ENCODE measurements around the gene CAMTA1. TPM values are rescaled to one million over a fixed set of nuclear protein-coding genes. Genes with fewer than 3 reads are reported as not detected.

CAMTA1 gene
- total RNA-seq, 2 donors from 2014 or later = 109 to 128 TPM

DNA sequence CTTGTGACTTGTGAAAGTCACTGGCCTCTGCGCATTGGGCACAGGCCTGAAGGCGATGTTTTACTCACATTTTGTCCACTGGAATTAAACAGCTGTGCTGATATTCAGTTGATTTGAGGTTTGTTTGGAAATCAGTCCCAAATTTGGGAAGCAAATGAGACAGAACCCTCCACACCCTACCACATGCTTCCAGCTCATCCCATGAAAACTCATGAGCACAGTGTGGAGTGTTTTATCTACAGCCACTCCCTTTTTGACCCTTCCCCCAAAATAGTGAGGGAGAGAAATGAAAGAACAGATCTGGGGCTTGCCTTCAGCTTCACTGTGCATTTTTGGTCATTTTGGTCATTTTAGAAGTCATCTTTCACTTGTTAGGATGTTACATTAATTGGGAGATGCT is 101.3 kb downstream of the CAMTA1 start:
- ATAC-seq (no peak), DNase-seq (no peak)
- intact Hi-C loops (cut with DNase I) = loop anchor here (5.0 to 10.0 kb wide), 2 partner anchors 94 to 152 kb away; no protein-coding TSS in a partner anchor

DNA sequence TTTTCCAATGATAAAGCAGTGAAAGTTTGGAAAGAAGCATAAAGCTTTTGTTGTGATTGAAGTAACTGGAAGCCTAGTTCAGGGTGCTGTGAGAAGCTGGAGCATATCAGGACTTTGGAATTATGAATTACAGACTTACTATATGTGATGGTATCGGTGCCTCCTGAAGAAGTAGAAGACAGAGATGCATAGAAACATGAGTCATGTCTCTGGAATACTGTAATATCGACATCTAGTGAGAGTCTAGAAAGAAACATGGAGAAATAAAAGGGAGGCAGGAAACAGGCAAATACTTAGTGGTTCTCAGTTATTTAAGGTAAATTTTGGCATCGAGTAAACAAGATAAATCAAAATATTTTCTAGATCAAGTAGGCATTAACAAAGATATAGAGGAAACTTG is 103.0 kb downstream of the CAMTA1 start:
- no peak for ATAC-seq
- intact Hi-C loops (cut with DNase I) = loop anchor here (5.0 to 10.0 kb wide), 2 partner anchors 96 to 153 kb away; no protein-coding TSS in a partner anchor
- DNase-seq = no peak

- ATAC-seq (no peak), DNase-seq (no peak)
- intact Hi-C loops (cut with DNase I) = loop anchor here (5.0 to 10.0 kb wide), 2 partner anchors 97 to 154 kb away; no protein-coding TSS in a partner anchor
Observed at GRCh38 chr1:6888870-6889269, 103.6 kb downstream of the CAMTA1 start.

GRCh38 chr1:6889875-6890480 is 104.7 kb downstream of the CAMTA1 start:
- DNase-seq (peak; percentile 53), ATAC-seq (peak; percentile 82 to 83)
- intact Hi-C loops (cut with DNase I) = loop anchor here (5.0 to 10.0 kb wide), 3 partner anchors 98 to 163 kb away; no protein-coding TSS in a partner anchor

- intact Hi-C loops (cut with DNase I) = loop anchor here in 1 of 2 donors (5.0 kb wide), 1 partner anchor 163 kb away; no protein-coding TSS in a partner anchor
- no peak for DNase-seq
- ATAC-seq = no peak
Observed at GRCh38 chr1:6890686-6891085, 105.4 kb downstream of the CAMTA1 start.

- intact Hi-C loops (cut with DNase I) = loop anchor here in 1 of 2 donors (5.0 kb wide), 1 partner anchor 165 kb away; no protein-coding TSS in a partner anchor
- DNase-seq (no peak), ATAC-seq (no peak)
Observed at GRCh38 chr1:6891781-6892579, 106.7 kb downstream of the CAMTA1 start.

DNA sequence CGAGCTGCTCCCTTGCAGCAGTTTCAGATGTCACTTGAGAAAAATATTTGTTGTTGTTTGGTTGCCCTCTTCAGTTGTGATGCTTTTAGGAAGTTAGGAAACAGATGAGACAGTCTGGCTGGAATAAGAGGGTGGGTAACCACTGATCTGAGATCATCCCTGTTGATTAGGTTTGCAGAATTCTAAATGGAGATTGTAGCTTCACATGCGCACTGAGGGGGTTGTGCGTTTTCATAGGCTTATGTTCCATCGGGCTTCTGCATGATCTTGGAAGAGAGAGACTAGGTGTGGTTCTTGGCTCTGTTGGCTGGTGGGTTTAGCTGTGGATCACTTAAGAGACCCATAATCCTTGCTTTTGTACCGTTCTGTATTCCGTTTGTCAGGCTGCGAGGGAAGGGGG is 108.1 kb downstream of the CAMTA1 start:
- ATAC-seq = no peak
- DNase-seq = no peak
- intact Hi-C loops (cut with DNase I) = loop anchor here in 1 of 2 donors (5.0 kb wide), 1 partner anchor 166 kb away; no protein-coding TSS in a partner anchor

DNA sequence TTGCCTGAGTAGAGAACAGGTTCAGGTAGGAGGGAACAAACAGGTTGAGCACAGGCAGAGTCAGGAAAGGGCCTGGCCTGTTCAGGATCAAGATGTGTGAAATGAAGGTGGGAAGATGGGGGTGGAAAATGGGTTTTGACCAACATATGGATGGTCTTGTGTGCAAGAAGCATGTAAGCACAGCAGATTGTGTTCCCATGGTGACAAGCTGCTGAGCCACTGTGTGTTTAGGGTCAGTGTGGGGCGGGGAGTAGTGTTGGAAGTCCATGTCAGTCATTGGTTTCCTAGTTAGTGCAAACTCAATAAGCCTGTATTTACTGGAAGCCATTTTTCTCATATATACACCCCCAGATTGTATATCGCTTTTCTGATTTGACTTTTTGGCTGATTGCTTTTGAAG is 111.9 kb downstream of the CAMTA1 start:
- intact Hi-C loops (cut with DNase I) = no loop called here
- ATAC-seq = no peak
- DNase-seq = no peak

DNA sequence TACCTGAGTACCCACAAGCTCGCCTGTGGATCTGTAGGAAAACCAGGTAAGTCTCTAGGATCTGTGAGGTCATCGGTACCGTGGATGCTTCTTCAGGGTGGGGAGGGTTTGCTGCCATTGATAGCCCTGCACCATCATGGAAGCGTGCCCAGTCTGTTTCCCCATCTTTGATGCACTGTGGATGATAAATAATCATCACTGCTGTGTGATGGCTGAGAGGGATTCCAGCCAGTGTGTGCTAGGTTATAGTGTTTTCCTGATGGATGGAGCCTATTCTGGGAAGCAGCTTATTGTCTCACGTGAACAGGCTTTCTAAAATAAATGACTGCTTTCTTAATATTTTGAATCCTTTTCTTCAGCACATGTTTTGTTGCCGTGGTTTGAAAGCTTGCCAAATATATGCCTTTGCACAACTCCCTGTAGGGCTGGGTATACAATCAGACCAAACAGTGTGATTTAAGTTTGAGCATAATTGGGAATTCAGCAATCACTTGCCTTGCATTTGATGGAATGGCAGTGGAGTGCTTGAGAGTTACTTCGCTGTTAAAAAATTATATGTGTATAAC is 113.8 kb downstream of the CAMTA1 start:
- ATAC-seq (no peak), DNase-seq (no peak)
- intact Hi-C loops (cut with DNase I) = no loop called here

DNA sequence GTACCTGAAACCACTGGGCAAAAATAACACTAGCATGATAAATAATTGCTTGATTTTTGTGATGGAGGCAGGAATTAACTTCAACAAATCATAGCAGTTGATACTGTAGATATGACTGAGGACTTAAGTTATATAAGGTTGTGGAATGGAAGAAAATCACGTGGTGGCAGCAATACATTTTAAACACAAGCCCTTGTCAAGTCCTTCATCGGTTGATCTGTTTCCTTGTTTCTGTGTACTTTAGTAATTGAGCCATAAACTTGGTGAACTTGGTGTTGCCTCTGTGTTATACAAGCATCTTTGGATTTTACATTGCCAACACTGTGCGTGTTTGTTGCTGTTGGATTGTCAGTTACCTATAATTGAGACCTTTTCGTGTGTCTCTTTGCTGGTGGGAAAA is 114.4 kb downstream of the CAMTA1 start:
- DNase-seq (no peak), ATAC-seq (no peak)
- intact Hi-C loops (cut with DNase I) = no loop called here

DNA sequence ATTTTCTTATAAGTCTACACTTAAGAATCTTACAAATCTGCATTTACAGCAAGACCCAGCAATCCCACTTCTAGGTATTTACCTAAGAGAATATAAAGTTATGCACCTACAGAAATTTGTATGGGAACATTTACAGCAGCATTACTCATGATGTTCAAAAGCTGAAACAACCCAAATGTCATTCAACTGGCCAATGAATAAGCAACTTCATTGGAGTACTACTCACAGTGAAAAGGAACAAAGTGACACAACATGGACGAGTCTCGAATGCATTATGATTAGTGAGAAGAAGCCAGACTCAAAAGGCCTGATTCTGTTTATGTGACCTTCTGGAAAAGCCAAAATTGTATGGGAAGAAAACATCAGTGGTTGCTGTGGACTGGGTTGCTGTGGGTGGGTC is 116.9 kb downstream of the CAMTA1 start:
- intact Hi-C loops (cut with DNase I) = no loop called here
- ATAC-seq = no peak
- DNase-seq = no peak

DNA sequence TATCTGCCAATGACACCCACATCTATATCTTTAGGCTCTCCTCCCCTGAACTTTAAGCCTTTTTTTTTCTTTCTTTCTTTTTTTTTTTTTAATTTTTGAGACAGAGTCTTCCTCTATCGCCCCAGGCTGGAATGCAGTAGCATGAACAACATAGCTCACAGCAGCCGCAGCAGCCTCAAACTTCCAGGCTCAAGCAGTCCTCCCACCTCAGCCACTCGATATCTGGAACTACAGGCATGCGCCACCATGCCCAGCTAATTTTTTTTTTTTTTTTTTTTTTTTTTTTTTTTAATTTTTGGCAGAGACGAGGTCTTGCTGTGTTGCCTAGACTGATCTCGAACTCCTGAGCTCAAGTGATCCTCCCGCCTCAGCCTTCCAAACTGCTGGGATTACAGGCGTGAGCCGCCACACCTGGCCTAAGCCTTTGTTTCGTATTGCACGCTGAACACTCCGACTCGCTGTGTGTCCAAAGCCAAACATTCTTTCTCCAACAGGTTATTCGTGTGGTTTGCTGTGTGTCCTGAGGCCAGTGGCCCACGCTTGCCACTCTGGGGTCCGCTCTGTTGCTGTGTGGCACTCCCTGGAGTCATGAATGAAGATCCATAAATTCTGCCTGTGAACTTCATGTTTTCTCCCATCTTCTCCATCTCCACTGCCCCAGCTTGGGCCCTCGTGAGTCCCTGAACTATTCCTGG is 119.4 kb downstream of the CAMTA1 start:
- intact Hi-C loops (cut with DNase I) = no loop called here
- ATAC-seq = no peak
- DNase-seq = no peak

DNA sequence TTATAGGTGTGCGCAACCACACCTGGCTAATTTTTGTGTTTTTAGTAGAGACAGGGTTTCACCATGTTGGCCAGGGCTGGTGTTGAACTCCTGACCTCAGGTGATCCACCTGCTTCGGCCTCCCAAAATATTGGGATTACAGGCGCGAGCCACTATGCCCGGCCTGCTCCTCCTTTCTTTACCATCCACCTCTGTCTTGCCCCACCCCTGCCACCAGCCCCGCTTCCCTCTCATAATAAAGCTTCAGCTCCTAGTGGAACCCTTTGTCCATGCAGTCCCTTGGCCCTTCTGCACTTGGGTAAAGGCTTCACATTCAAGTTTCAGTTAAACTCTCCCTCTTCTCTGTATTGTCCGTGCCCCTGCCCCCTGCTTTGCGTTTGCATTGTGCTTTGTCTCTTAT is 120.1 kb downstream of the CAMTA1 start:
- ATAC-seq = no peak
- no peak for DNase-seq
- intact Hi-C loops (cut with DNase I) = no loop called here

DNA sequence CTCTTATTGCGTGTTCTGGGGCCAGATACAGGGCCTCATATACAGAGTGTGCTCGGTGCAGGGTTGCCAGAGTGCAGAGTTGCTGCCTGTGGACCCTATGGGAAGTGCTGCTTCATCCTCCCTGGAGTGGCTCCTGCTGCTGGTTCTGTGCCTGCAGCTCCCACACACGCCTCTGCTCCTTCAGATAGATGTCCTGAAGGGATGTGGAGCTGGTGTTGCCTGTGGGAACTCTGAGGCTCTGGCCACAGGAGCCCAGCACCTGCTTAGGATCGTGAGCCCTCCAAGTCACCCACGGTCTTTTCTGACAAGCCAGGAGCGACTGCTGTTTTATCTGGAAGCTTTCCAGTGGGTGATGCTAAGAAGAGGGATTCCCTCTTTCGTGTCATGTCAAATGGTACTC is 120.5 kb downstream of the CAMTA1 start:
- no peak for DNase-seq
- no peak for ATAC-seq
- intact Hi-C loops (cut with DNase I) = no loop called here

- ATAC-seq (no peak), DNase-seq (no peak)
- intact Hi-C loops (cut with DNase I) = no loop called here
Observed at GRCh38 chr1:6906783-6907182, 121.5 kb downstream of the CAMTA1 start.

- intact Hi-C loops (cut with DNase I) = no loop called here
- ATAC-seq (no peak), DNase-seq (no peak)
Observed at GRCh38 chr1:6907201-6907600, 121.9 kb downstream of the CAMTA1 start.

DNA sequence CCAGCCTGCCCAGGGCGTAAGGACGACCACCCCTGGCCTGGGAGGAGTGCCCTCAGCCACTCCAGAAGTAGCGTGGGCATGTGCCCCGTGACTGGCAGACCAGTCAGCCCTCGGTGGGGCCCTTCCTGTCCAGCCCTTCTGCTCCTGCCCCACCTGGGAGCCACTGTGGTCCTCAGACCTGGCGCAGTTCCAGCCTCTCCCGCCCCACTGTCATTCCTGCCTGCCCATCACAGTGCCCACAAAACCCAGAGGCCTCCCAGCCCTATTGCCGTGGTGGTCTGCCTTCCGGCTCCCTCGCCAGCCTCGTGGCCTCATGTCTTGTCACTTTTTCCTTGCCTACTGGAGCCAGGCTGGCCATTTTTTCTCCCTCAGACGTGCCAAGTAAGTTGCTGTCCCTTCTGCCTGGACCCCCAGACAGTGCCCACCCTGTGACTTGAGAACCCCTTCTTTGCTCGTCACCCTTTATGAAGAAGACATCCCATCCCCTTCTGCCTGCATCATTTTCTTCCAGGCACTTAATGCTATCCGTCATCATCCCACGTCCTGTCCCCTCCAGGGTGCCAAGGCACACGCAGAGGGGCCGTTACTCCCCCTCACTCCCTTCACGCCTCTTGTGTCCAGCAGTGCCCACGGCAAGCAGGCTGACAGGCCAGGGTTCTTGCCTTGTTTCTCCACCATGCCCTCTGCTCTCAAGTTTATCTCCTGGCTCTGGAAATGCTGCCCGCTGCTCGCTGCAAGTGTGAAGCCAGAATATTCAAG is 122.6 kb downstream of the CAMTA1 start:
- ATAC-seq (no peak), DNase-seq (no peak)
- intact Hi-C loops (cut with DNase I) = no loop called here

- DNase-seq = no peak
- intact Hi-C loops (cut with DNase I) = no loop called here
- ATAC-seq = no peak
Observed at GRCh38 chr1:6909401-6909800, 124.1 kb downstream of the CAMTA1 start.

DNA sequence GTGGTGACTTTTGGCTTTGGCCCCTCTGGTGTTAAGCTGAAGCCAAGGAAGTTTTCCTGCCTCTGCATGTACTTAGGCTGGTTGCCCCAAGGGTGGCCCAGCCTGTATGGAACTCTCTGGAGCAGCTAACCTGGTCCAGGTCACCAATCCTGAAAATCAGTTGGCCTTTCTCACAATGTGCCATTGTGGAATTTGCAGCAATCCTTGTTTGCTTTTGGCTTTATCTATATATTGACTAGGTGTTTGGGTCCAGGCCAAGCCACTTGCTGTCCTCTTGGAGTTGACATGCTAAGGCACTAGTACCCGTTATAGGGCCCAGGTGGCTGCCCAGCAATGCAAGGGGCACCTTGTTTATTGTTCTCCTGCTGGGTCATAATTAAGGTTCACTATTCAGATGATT is 124.6 kb downstream of the CAMTA1 start:
- intact Hi-C loops (cut with DNase I) = no loop called here
- DNase-seq (no peak), ATAC-seq (no peak)
